Gastrocnemius medialis (tissue), 4 donors: Measurements from ENCODE around the gene SUB1. TPM values are rescaled to one million over a fixed set of nuclear protein-coding genes. Genes with fewer than 3 reads are reported as not detected.
"Not testable (repeated sequence)": the region's sequence is repeated elsewhere in the genome, so short reads cannot be mapped to it uniquely, and the experiment has no call there.

Experiments
- ATAC-seq, 2 donors: fragments of 150-250 bp; one replicate each; pipeline ENCODE4 v1.9.1; 2016
- DNase-seq, 2 donors: peaks; one replicate each; pipeline ENCODE4 v3.0.0-alpha.2; 2019
- H3K27ac ChIP-seq, 4 donors: fragments of 200-600 bp; sonication (generic); 1 replicate in 1 of 4; 2 replicates in 3 of 4; pipeline ENCODE4 v1.5.1; 2016 to 2018; ENCODE audit warnings: mild to moderate bottlenecking in 2 of 4, moderate library complexity in 1 of 4
- H3K27me3 ChIP-seq, 3 donors: fragments of 200-600 bp; sonication (generic) in 2 of 3; 1 replicate in 1 of 3; 2 replicates in 2 of 3; pipeline versions ENCODE4 v1.5.1 to v1.6.0; 2016 to 2019; ENCODE audit warnings: mild to moderate bottlenecking in 1 of 3, moderate library complexity in 1 of 3
- H3K36me3 ChIP-seq, 2 donors: fragments of 200-600 bp; sonication (generic) in 1 of 2; one replicate each; pipeline ENCODE4 v1.5.1; 2017 to 2018
- H3K4me1 ChIP-seq, 2 donors: fragments of 200-600 bp; sonication (generic) in 1 of 2; one replicate each; pipeline ENCODE4 v1.5.1; 2016 to 2017; ENCODE audit warnings: mild to moderate bottlenecking in 2 of 2
- H3K4me3 ChIP-seq, 4 donors: fragments of 200-600 bp; sonication (generic) in 3 of 4; 1 replicate in 1 of 4; 2 replicates in 3 of 4; pipeline ENCODE4 v1.5.1; 2016 to 2019; ENCODE audit warnings: mild to moderate bottlenecking in 2 of 4
- H3K9me3 ChIP-seq, 3 donors: fragments of 200-600 bp; sonication (generic) in 2 of 3; 1 replicate in 1 of 3; 2 replicates in 2 of 3; pipeline ENCODE4 v1.5.1; 2016 to 2019
- POLR2A ChIP-seq, 2 donors: fragments of 450-650 bp; IDR thresholded peaks; one replicate each; pipeline ENCODE4 v1.6.1; 2017; ENCODE audit warnings: antibody characterized with exemption in 2 of 2, mild to moderate bottlenecking in 2 of 2, moderate library complexity in 2 of 2
- in situ Hi-C, 4 donors: fragments of 200-750 bp; cut with MboI; loops; one replicate each; pipeline versions ENCODE4 v1.15.0 to v1.8.0; 2017; ENCODE audit warnings: low sequenced_read_pairs in 4 of 4
- intact Hi-C: fragments of 100-400 bp; cut with DNase I; formaldehyde crosslinking; loops from one replicate; pipeline ENCODE4 v1.15.1; 2023; ENCODE audit warnings: low total_unique reads
- total RNA-seq, 4 donors: library from RNA; depleted of rRNA; stranded (reverse); fragments of >200 nt; gene quantifications; one replicate each; pipeline versions ENCODE4 v1.1.0 to v1.2.3, GENCODE V29; 2016
- TF ChIP-seq, protein P1 (sequence below), 5 experiments: fragments of 450-650 bp in 3 of 5; fragments of 200-600 bp in 2 of 5; sonication (generic) in 2 of 5; IDR thresholded peaks in 4 of 5; conservative IDR thresholded peaks in 1 of 5; 1 replicate in 4 of 5; 2 replicates in 1 of 5; pipeline ENCODE4 v1.5.1; 2016 to 2019; ENCODE audit warnings: antibody characterized with exemption in 5 of 5, mild to moderate bottlenecking in 3 of 5, moderate library complexity in 3 of 5

The SUB1 gene
- 100 to 1,000 TPM in 2 of 4 donors, 10 to 100 TPM in 2; 82.6 to 162 (median 100) TPM for total RNA-seq

DNA sequence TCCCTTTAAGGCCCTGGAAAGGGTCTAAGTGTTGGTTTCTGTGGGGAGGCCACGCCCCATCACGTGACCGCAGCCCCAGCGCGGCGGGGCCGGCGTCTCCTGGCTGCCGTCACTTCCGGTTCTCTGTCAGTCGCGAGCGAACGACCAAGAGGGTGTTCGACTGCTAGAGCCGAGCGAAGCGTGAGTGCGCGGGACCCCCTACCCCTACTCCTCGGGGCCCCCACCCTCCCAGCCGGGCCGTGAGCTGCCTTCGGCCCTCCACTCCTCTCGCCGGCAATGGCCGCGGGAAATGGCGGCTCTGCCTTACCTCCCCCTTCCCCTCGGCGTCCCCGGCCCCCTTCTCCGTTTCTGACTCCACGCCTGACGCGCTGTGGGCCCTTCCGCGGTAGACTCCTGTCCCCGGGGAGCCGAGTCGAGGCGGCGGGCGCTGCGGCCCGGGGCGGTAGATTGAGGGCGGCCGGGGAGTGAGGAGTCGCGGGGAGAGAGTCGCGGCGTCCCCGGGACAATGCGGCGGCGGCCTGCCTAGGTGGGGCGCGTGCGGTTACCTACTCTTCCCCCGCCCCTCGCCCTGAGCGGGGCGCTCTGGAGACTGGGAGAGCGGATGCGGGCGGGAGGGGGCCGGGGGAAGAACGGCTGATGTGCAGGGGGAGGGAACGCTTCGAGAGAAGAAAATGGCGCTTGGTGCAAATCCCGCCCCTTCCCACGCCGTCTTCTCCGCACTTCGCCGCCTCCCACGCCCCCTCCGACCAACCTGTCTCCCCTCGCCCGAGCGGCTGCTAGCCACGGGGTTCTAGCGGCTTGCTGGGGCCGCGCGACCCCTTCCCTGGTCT lies at the start of gene SUB1:
SUB1 (plus strand) TSS at position 112 of the 830 bp plus-strand sequence. CDS start 2,956 bp downstream, outside the sequence.
- DNase-seq: peak; percentile 80 to 90
- Histone ChIP-seq H3K27ac (peak within 1 kb of the TSS; percentile 96 to 100 (median 100)), H3K4me1 (peaks cover 14 to 21% of the 10 kb centered on the region in 2 donors), H3K36me3 (peaks cover 0 to 12% of the 10 kb centered on the region in 2 donors), H3K4me3 (peak within 1 kb of the TSS; percentile 81 to 100 (median 98)), H3K9me3 (no peaks in the 10 kb centered on the region), H3K27me3 (no peaks in the 10 kb centered on the region)
- peak; percentile 86 to 88 for TF ChIP-seq POLR2A (IDR thresholded peaks at IDR 0.05)
- TF ChIP-seq, protein P1, sequence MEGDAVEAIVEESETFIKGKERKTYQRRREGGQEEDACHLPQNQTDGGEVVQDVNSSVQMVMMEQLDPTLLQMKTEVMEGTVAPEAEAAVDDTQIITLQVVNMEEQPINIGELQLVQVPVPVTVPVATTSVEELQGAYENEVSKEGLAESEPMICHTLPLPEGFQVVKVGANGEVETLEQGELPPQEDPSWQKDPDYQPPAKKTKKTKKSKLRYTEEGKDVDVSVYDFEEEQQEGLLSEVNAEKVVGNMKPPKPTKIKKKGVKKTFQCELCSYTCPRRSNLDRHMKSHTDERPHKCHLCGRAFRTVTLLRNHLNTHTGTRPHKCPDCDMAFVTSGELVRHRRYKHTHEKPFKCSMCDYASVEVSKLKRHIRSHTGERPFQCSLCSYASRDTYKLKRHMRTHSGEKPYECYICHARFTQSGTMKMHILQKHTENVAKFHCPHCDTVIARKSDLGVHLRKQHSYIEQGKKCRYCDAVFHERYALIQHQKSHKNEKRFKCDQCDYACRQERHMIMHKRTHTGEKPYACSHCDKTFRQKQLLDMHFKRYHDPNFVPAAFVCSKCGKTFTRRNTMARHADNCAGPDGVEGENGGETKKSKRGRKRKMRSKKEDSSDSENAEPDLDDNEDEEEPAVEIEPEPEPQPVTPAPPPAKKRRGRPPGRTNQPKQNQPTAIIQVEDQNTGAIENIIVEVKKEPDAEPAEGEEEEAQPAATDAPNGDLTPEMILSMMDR (IDR thresholded peaks at IDR 0.05 in 4 of 5, conservative IDR thresholded peaks at IDR 0.05 in 1 of 5): no peak
- peak; percentile 90 to 95 for ATAC-seq
- in situ Hi-C loops (loop anchor here in 3 of 4 donors (25.0 kb wide), 4 partner anchors 348 to 1048 kb away; partner anchors contain the start of genes C5orf22 (in 1 of the 3), DROSHA (in 1 of the 3), GOLPH3 (in 1 of the 3) and TARS1 (in 1 of the 3)), intact Hi-C loops (loop anchor here (1.0 to 5.0 kb wide), 5 partner anchors 27 to 1053 kb away; partner anchors contain the start of genes C5orf22, DROSHA, GOLPH3 and MTMR12)

DNA sequence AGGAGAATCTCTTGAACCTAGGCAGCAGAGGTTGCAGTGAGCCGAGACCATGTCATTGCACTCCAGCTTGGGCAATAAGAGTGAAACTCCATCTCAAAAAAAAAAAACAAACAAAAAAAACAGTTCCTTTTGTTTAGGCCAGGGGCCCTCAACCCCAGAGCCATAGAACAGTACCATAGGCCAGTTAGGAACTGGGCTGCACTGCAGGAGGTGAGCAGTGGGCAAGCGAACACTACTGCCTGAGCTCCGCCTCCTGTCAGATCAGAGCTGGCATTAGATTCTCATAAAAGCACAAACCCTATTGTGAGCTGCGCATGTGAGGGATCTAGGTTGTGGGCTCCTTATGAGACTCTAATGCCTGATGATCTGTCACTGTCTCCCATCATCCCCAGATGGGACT lies 49.1 kb upstream of the SUB1 start:
- no peaks in the 10 kb centered on the region for H3K4me1 ChIP-seq
- no peaks in the 10 kb centered on the region for H3K36me3 ChIP-seq
- no peaks in the 10 kb centered on the region for H3K27me3 ChIP-seq
- DNase-seq (no peak), ATAC-seq (no peak)
- H3K9me3 ChIP-seq: no peaks in the 10 kb centered on the region
- H3K27ac ChIP-seq: no peak overlapping the region
- in situ Hi-C loops: no loop called here
- intact Hi-C loops: no loop called here
- TF ChIP-seq, protein P1 (IDR thresholded peaks at IDR 0.05 in 4 of 5, conservative IDR thresholded peaks at IDR 0.05 in 1 of 5): no peak
- TF ChIP-seq POLR2A (IDR thresholded peaks at IDR 0.05): no peak
- no peak overlapping the region for H3K4me3 ChIP-seq

DNA sequence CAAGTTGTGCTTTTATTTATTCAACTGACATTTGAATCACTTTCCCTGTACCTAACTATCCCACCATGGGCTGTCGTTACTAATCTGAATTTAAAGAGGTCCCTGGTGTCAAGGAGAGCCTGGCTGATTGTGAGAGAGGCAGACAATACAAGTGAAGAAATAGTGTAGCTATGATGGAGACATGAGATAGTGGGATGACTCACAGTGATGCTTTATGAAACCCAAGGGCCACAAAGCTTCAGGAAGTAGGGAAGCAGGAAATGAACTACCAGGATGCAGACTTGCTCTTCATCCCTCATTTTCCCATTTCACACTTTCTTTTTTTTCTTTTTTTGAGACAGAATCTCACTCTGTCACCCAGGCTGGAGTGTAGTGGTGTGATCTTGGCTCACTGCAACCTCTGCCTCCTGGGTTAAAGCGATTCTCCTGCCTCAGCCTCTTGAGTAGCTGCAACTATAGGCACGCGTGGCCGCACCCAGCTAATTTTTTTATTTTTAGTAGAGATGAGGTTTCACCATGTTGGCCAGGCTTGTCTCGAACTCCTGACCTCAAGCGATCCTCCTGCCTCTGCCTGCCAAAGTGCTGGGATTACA lies 47.8 kb upstream of the SUB1 start:
- in situ Hi-C loops, H3K36me3 ChIP-seq, DNase-seq, H3K27me3 ChIP-seq, H3K9me3 ChIP-seq, intact Hi-C loops, ATAC-seq, H3K4me3 ChIP-seq, H3K27ac ChIP-seq, H3K4me1 ChIP-seq: not testable (repeated sequence)

DNA sequence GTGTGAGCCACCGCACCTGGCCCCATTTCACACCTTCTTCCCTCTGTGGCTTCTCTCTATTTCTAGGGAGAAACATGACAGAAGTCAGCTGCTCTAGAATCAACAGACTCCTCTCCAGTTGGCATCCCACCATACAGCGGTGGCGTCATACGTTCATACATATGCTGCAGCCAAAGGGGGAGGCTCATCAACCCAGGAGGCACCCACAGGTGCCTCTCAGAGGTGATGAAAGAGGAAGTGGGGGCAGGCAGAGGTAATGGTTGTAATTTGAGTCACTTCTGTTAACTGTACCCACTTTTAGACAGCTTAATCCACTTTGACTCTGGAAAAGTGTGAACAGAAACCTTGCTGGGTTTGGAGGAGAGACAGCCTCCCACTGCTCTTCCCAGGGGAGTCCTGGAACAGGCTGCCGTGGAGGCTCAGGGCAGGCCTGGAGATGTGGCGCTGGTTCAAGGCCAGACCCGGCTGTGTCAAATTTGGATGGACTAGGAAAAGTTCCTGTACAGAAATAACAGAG lies 47.3 kb upstream of the SUB1 start:
- TF ChIP-seq, protein P1 (IDR thresholded peaks at IDR 0.05 in 4 of 5, conservative IDR thresholded peaks at IDR 0.05 in 1 of 5): no peak
- no peak for TF ChIP-seq POLR2A (IDR thresholded peaks at IDR 0.05)
- Histone ChIP-seq H3K4me1 (no peaks in the 10 kb centered on the region), H3K4me3 (no peak overlapping the region), H3K27me3 (no peaks in the 10 kb centered on the region), H3K36me3 (no peaks in the 10 kb centered on the region), H3K9me3 (no peaks in the 10 kb centered on the region), H3K27ac (no peak overlapping the region)
- no peak for ATAC-seq
- intact Hi-C loops: no loop called here
- DNase-seq: no peak
- in situ Hi-C loops: no loop called here
